Neural cell (in vitro differentiated cells): ENCODE data around the gene DNAJC6.

Source experiments
- EP300 ChIP-seq: fragments of 450-650 bp; conservative IDR thresholded peaks from 2 replicates; pipeline ENCODE4 v1.6.1; 2014; ENCODE audit warnings: antibody characterized with exemption, mild to moderate bottlenecking, moderate library complexity; ENCODE audit not compliant: poor library complexity, severe bottlenecking
- EZH2 ChIP-seq: fragments of 200-600, 300-800 bp; shearing (Covaris generic), sonication (generic); IDR thresholded peaks from 2 replicates; pipeline ENCODE4 v1.6.1; 2014; ENCODE audit warnings: antibody characterized with exemption, low read length, borderline replicate concordance, mild to moderate bottlenecking; ENCODE audit not compliant: insufficient read depth, poor library complexity, severe bottlenecking
- POLR2AphosphoS5 ChIP-seq: IDR thresholded peaks from 2 replicates; pipeline ENCODE4 v1.6.1; 2012
- TAF1 ChIP-seq: IDR thresholded peaks from 2 replicates; pipeline ENCODE4 v1.6.1; 2012; ENCODE audit warnings: low read depth
- TF ChIP-seq, protein P1 (sequence below): fragments of 450-650 bp; IDR thresholded peaks from 2 replicates; pipeline ENCODE4 v1.5.1; 2014; ENCODE audit warnings: antibody characterized with exemption, mild to moderate bottlenecking, moderate library complexity; ENCODE audit not compliant: poor library complexity, severe bottlenecking
- TF ChIP-seq, protein P2 (sequence below): IDR thresholded peaks from 2 replicates; pipeline ENCODE4 v1.6.1; 2012; ENCODE audit warnings: borderline replicate concordance

DNA sequence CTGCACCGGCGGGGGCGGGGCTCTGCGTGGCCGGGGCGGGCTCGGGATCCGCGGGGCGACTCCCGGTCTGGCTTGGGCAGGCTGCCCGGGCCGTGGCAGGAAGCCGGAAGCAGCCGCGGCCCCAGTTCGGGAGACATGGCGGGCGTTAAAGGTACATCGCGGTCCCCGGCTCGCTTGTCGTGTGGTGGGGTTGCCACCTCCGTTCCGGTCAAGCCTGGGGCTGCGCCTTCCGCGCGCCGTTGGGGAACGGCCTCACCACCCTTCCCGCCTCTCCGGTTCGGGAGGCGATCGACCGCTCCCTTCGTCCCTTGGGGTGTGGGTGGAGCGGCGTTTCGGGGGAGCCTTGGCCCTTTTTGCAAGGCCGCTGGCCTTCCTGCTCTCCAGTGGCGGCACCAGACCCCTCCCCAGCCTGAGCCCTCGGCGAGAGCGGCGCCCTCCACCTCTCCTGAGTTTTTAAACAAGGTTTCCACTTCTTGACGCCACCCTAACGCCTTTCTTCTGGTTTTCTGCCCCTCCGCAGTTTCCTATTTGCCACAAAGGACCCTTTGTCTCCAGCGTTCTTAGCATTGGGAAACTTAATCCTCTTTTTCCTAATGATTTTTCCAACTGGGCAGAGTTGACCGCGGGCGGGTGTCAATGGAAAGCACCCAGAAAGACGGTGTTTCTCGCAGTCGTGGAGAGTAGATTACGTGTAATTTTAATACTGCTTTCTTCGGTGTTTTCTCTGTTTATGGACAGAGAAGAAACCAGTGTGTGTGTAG is 111.4 kb downstream of the DNAJC6 start, which contains the start of the genes LEPR and LEPROT:
- peak; percentile 53 for TF ChIP-seq POLR2AphosphoS5
- TF ChIP-seq, protein P1, sequence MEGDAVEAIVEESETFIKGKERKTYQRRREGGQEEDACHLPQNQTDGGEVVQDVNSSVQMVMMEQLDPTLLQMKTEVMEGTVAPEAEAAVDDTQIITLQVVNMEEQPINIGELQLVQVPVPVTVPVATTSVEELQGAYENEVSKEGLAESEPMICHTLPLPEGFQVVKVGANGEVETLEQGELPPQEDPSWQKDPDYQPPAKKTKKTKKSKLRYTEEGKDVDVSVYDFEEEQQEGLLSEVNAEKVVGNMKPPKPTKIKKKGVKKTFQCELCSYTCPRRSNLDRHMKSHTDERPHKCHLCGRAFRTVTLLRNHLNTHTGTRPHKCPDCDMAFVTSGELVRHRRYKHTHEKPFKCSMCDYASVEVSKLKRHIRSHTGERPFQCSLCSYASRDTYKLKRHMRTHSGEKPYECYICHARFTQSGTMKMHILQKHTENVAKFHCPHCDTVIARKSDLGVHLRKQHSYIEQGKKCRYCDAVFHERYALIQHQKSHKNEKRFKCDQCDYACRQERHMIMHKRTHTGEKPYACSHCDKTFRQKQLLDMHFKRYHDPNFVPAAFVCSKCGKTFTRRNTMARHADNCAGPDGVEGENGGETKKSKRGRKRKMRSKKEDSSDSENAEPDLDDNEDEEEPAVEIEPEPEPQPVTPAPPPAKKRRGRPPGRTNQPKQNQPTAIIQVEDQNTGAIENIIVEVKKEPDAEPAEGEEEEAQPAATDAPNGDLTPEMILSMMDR = no peak
- TF ChIP-seq EP300 = no peak
- TF ChIP-seq EZH2 = no peak
- TF ChIP-seq, protein P2, sequence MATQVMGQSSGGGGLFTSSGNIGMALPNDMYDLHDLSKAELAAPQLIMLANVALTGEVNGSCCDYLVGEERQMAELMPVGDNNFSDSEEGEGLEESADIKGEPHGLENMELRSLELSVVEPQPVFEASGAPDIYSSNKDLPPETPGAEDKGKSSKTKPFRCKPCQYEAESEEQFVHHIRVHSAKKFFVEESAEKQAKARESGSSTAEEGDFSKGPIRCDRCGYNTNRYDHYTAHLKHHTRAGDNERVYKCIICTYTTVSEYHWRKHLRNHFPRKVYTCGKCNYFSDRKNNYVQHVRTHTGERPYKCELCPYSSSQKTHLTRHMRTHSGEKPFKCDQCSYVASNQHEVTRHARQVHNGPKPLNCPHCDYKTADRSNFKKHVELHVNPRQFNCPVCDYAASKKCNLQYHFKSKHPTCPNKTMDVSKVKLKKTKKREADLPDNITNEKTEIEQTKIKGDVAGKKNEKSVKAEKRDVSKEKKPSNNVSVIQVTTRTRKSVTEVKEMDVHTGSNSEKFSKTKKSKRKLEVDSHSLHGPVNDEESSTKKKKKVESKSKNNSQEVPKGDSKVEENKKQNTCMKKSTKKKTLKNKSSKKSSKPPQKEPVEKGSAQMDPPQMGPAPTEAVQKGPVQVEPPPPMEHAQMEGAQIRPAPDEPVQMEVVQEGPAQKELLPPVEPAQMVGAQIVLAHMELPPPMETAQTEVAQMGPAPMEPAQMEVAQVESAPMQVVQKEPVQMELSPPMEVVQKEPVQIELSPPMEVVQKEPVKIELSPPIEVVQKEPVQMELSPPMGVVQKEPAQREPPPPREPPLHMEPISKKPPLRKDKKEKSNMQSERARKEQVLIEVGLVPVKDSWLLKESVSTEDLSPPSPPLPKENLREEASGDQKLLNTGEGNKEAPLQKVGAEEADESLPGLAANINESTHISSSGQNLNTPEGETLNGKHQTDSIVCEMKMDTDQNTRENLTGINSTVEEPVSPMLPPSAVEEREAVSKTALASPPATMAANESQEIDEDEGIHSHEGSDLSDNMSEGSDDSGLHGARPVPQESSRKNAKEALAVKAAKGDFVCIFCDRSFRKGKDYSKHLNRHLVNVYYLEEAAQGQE = peak; percentile 30
- no peak for TF ChIP-seq TAF1
